Ishikawa (cell line): ENCODE results near the gene NAP1L5.

Experiments used
- CEBPB ChIP-seq: IDR thresholded peaks from 2 replicates; pipeline ENCODE4 v1.6.1; 2012
- CREB1 ChIP-seq: IDR thresholded peaks from 2 replicates; pipeline ENCODE4 v1.6.1; 2012; ENCODE audit warnings: low read depth
- EGR1 ChIP-seq: IDR thresholded peaks from 2 replicates; pipeline ENCODE4 v1.6.1; 2012
- EP300 ChIP-seq: IDR thresholded peaks from 2 replicates; pipeline ENCODE4 v1.6.1; 2012; ENCODE audit warnings: borderline replicate concordance
- FOXM1 ChIP-seq: IDR thresholded peaks from 2 replicates; pipeline ENCODE4 v1.6.1; 2012; ENCODE audit warnings: low read depth, borderline replicate concordance
- MAX ChIP-seq: IDR thresholded peaks from 2 replicates; pipeline ENCODE4 v1.6.1; 2012
- NFIC ChIP-seq: IDR thresholded peaks from 2 replicates; pipeline ENCODE4 v1.6.1; 2012
- RAD21 ChIP-seq: IDR thresholded peaks from 2 replicates; pipeline ENCODE4 v1.6.1; 2012; ENCODE audit warnings: low read depth
- TAF1 ChIP-seq: IDR thresholded peaks from 2 replicates; pipeline ENCODE4 v1.6.1; 2012; ENCODE audit warnings: low read depth, mild to moderate bottlenecking
- TCF12 ChIP-seq: IDR thresholded peaks from 2 replicates; pipeline ENCODE4 v1.6.1; 2012; ENCODE audit warnings: low read depth
- TEAD4 ChIP-seq: IDR thresholded peaks from 2 replicates; pipeline ENCODE4 v1.6.1; 2012
- YY1 ChIP-seq: IDR thresholded peaks from 2 replicates; pipeline ENCODE4 v1.6.1; 2012; ENCODE audit warnings: low read depth
- ZBTB7A ChIP-seq: IDR thresholded peaks from 2 replicates; pipeline ENCODE4 v1.6.1; 2012; ENCODE audit warnings: low read depth
- TF ChIP-seq, protein P1 (sequence below): IDR thresholded peaks from 2 replicates; pipeline ENCODE4 v1.6.1; 2012; ENCODE audit warnings: low read depth, mild to moderate bottlenecking
- TF ChIP-seq, protein P2 (sequence below): IDR thresholded peaks from 2 replicates; pipeline ENCODE4 v1.6.1; 2012

Gene NAP1L5

DNA sequence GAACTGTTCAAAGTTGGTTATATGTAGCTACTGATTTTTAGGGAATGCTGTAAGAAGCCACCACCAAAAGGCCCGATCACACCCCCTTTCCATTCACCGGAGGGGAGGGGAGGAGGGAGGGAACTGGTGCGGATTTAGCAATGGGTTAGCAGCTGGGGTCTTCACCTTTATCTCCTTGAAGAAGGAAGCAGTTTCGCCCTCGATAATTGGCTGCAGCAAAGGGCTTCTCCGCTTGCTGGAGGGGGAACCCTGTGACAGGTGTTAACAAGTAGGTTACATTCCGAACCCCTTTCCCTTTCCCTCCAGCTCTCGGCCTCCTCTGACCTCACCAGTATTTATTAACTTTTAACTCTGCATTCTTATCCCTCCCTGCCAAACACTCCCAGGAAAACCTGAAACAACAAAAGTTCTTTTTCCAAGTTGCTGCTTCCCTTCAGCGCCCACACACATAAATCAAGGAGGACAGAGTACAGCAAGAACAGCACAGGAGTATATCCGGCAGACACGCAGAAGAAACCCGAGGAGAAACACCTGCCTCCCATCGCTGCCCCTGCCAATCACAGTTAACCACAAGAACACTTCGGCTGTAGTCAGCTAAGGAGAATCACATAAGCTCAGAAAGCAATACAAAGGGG lies 39.8 kb upstream of the NAP1L5 start:
- TF ChIP-seq EP300 (peak; percentile 52; the same call in 1 of the 2 replicates), TEAD4 (no peak), TCF12 (peak; percentile 53)

DNA sequence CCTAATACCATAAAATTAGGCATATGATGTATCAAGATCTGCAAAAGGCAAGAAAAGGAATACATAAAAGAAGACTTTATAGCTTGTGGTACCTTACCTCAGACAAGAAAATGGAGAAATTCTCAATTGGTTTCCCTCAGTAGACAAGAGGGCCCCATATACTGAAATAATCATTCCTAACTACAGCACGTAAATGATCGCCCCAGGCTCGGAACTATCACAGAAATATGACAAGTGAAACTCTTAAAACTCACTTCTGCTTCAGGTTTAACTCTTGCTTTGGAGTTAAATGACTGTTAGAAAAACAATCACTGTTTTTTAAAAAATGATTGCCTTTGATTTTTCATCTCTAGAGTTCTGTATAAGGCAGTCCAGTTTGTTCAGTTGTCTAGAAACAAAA lies 38.6 kb upstream of the NAP1L5 start:
- TF ChIP-seq TAF1 (no peak), CREB1 (no peak), FOXM1 (no peak)

DNA sequence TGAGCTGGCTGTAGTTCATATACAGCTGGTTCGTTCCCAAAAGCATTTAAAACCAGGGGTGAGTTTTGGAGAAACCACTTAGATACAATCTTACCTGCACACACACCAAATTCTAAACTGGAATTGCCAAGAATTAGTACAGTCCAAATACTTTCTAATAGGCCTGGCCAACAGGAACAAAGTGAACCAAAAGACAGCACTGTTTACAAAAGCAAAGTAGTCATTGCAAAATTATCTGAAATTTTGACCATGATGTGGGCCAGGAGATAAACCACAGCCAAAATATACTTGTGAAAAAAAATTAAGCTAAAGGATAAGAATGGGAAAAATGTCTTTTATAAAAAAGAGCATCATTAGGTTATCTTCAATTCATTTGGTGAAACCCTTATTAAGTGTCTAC lies 37.9 kb upstream of the NAP1L5 start:
- TF ChIP-seq EGR1 (no peak), ZBTB7A (no peak), YY1 (no peak), EP300 (no peak), TAF1 (no peak), FOXM1 (no peak), MAX (no peak), CEBPB (no peak), NFIC (no peak), TEAD4 (no peak), TCF12 (no peak), CREB1 (no peak), RAD21 (no peak)
- TF ChIP-seq, protein P1, sequence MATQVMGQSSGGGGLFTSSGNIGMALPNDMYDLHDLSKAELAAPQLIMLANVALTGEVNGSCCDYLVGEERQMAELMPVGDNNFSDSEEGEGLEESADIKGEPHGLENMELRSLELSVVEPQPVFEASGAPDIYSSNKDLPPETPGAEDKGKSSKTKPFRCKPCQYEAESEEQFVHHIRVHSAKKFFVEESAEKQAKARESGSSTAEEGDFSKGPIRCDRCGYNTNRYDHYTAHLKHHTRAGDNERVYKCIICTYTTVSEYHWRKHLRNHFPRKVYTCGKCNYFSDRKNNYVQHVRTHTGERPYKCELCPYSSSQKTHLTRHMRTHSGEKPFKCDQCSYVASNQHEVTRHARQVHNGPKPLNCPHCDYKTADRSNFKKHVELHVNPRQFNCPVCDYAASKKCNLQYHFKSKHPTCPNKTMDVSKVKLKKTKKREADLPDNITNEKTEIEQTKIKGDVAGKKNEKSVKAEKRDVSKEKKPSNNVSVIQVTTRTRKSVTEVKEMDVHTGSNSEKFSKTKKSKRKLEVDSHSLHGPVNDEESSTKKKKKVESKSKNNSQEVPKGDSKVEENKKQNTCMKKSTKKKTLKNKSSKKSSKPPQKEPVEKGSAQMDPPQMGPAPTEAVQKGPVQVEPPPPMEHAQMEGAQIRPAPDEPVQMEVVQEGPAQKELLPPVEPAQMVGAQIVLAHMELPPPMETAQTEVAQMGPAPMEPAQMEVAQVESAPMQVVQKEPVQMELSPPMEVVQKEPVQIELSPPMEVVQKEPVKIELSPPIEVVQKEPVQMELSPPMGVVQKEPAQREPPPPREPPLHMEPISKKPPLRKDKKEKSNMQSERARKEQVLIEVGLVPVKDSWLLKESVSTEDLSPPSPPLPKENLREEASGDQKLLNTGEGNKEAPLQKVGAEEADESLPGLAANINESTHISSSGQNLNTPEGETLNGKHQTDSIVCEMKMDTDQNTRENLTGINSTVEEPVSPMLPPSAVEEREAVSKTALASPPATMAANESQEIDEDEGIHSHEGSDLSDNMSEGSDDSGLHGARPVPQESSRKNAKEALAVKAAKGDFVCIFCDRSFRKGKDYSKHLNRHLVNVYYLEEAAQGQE: no peak
- TF ChIP-seq, protein P2, sequence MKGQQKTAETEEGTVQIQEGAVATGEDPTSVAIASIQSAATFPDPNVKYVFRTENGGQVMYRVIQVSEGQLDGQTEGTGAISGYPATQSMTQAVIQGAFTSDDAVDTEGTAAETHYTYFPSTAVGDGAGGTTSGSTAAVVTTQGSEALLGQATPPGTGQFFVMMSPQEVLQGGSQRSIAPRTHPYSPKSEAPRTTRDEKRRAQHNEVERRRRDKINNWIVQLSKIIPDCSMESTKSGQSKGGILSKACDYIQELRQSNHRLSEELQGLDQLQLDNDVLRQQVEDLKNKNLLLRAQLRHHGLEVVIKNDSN: no peak

DNA sequence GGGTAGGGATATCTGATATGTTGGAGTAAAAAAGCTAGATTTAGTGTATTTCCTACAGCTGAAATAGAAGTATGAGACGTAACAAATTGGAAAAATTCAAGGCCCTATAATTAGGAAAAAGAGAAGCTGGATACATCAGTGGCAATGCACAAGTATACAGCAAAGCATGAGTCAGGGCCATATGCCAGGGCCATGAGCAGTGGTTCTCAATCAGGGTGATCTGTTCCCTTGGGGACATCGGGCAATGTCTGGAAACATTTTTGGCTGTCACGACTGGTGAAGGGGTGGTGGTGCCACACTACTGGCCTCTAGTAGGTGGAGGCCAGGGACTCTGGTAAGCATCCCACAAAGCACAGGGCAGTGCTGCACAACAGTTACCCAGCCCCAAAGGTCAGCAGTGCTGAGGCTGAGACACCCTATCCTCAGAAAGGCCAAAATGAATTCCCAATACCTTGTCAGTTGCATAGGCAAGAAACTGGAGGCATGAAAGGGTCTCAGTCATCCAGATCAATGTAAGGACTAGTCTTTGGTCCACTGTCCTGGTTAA lies 36.8 kb upstream of the NAP1L5 start:
- TF ChIP-seq EP300 (no peak), ZBTB7A (no peak), RAD21 (no peak), CEBPB (no peak), FOXM1 (no peak), TCF12 (no peak), TEAD4 (no peak), YY1 (no peak), EGR1 (no peak), NFIC (no peak), TAF1 (no peak), CREB1 (no peak), MAX (no peak)
- TF ChIP-seq, protein P1: no peak
- TF ChIP-seq, protein P2: no peak

DNA sequence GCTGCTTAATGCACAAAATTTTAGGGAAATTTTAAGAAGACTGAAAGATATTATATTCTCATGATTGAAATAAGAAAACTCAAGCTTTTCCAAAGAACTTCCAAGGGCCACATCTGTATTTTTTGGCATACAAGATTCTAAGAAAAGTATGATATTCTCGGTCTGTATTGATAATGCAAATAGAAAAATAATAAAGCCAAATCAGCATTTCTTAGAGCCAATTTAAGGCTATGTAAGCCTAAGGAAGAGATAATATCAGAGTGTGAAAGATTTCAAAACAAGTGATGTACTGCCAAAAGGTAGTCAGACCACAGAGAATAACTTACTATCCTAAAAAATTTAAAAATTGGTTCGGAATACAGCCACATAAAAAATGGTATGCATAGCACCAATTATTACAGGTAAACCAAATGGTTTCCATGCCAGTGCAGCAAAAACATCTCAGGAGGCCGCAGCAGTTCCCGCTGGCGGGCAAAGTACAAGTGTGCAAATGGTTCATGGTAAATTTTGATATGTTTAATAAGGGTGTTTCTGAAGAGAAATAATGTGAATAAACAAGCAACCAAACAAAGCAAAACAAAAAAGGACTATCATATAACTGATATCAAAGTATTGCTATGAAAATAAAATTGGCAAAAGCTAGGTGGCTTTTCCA lies 35.2 kb upstream of the NAP1L5 start:
- TF ChIP-seq NFIC: no peak
- TF ChIP-seq CREB1: no peak
- no peak for TF ChIP-seq FOXM1
- no peak for TF ChIP-seq CEBPB
- TF ChIP-seq ZBTB7A: no peak
- no peak for TF ChIP-seq TEAD4
- TF ChIP-seq EGR1: no peak
- no peak for TF ChIP-seq TCF12
- TF ChIP-seq, protein P2: no peak
- TF ChIP-seq EP300: no peak
- no peak for TF ChIP-seq TAF1
- TF ChIP-seq MAX: no peak
- TF ChIP-seq RAD21: no peak
- TF ChIP-seq, protein P1: no peak
